Measurements from ENCODE around the gene PCDH9.

PCDH9 gene

DNA sequence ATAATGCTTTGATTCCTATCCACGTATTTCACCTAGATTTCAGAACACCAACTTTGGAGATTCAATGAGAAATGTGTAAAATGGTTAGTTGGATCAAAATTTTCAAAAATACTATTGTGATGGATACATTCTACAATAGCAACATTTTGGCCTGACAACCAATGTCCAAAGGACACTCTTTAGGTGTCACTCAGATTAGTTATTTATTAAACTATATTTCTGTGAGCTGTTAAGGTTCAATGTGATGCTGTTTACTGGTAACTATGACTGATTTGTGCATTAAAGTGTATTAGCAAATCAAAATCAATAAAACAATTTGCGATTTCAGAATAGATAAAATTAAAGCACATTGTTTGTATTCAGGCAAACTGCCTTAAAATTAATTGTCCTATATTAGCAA lies 149.8 kb downstream of the PCDH9 start:
- no peak for DNase-seq (ENCODE audit: low read depth)

DNA sequence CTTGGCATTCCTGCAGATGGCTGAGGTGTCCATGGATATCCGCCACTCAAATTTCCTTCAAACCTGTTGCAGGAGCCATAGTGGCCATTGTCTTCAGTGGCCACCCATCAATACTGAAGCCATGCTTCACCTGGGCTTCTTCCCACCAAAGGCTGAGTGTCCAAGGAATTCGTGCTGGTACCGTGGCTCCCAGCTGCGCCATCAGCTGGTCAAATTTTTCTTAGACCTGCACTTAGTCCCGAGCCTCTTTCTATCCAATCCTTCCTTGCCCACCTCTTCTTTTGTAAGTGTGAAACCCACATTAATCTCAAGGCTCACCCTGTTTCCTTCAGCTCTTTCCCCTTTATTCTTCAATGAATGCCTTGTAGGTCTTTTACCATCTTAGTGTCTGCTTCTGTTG lies 152.1 kb downstream of the PCDH9 start:
- DNase-seq (ENCODE audit: low read depth), result no peak

DNA sequence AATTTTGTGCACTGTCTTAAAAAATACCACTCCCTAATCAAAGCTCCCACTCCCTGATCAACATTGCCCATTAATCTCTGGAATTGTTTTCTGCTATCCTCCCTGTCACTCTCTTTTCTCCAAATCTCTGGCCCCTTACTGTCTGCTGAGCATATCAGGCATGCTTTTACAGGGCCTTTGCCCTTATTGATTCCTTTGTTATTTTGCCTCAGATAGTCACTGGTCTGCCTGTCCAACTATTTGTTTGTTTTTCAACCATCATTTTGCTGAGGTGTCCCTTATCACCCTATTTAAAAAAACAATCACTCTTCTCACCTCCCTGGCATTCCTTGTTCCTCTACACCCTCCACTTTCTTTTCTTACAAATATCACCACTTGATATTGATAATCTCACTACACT lies 153.0 kb downstream of the PCDH9 start:
- no peak for DNase-seq (ENCODE audit: low read depth)

DNA sequence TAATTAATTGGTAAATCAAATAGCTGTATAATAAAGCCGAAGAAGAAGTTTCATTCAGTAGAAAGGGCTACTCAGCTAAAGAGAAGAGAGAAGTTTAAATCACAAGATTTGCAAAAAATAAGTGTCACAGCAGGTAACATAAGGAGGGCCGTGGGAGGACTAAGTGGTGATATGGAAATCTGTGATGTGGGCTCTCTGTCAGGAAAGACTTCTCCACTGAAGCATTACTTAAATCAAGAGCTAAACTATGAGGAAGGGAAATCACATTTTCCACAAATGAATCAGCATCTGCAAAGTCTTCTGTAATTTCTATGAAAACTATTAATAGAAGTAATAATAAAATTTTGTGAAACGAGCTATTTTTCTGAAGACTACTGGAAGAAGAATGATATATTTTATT lies 153.8 kb downstream of the PCDH9 start:
- no peak for DNase-seq (ENCODE audit: low read depth)

DNA sequence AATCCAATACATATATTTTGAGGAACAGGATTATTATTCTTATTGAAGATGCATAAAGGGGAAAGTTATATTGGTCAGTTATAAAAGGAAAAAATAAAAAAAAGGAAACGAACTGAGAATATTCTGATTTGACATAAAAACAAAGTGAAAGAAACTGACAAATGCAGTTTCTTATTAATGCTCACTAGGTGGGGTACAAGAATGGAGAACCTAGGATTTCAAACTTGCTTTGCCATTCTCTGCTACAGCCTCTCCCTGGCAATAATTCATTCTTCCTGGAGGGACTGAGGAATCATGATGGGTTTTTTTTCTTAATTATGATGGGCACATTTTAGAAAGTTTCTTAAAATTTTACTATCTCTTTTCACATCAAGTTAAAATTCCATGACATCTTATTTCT lies 154.9 kb downstream of the PCDH9 start:
- no peak for DNase-seq (ENCODE audit: low read depth)

DNA sequence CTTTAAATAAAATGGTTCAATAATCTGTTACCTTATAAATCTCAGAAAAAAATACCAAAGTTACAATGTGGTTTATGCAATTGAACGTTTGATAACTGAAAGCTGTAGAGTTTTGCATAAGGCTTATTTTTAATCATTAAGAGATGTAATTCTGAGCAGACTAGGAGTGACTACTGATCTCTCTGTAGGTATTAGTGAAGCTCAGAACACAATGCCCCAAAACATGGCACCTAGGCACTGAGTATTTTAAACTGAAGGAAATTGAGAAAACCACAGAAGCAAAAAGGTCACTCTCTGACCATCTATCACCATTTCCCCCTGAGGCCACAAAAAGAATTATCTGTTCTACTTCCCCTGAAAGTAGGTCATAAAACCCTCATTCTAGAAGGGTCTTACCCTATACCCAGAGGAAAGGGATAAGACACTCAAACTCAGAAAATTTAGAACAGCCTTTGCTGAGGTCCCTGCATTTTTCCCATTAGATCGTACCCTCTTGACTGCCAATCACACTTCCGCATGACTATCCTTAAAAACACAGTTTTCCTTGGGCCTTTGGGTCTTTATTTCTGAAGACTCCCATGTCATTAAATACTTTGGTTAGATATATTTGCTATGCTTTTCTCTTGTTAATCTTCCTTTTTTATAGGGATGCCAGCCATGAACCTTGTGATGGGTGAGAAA lies 158.1 kb downstream of the PCDH9 start:
- no peak for DNase-seq (ENCODE audit: low read depth)

DNA sequence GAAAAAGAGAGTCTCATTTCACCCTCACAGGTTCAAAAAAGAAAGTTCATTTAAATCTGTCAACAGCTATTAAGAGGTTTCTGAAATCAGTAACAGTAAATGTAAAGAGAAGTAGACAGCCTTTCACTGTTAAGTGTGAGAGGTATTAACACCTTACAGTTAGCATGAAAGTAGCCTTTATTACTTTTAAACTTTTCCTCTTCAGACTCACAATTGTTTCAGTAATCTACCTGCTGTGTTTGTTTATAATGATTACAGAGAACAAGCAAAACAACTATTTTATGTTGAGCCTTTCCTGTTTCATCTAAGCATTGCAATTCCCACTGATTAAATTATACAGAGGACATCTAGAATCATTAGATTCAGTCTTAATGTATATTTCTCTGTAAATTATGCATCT lies 159.8 kb downstream of the PCDH9 start:
- no peak for DNase-seq (ENCODE audit: low read depth)

DNA sequence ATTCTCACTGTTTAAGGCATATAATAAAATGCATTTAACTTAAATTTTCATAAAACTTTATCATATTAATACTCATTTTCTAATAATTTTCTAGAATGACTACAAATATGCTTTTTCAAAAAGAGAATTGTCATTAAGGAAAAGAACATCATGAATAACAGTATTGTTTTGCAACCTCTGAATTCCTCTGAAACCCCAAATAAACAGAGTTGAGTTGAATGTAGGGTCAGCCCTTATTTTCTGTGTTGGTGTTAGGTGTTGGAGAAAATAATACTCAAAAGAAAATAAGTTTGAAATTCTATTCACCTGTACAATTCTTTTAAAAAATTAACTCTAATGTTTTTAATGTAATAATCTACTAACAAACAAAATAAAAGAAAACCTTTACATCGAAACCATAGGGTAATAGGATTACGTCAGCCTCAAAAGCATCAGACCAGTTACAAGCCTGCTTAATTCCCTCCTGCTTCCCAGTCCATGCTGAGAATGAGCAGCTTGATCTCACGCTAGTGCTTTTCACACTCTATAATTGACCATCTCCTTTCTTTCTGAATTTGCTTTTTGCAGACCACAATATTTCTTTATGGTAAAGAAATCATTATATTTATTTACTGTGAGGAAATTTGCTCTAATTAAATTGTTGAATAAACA lies 160.9 kb downstream of the PCDH9 start:
- DNase-seq (ENCODE audit: low read depth), result no peak

DNA sequence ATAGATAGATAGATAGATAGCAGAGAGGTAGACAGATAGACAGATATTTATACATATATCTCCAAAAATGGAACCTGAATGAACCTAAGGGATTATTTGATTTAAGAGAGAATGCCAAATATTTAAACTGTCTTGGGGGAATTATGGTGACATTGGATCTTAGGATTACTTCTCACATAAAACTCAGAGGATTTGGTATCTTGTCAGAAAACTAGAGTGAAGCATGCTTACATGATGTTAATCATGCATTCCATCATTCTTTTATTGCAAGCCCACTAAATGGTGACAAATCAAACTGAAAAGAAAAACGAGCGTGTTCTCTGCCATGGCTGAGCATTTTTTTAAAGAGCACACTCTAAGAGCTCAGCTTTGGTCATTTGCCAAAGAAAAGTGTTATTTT lies 165.2 kb downstream of the PCDH9 start:
- DNase-seq (ENCODE audit: low read depth), result no peak

DNA sequence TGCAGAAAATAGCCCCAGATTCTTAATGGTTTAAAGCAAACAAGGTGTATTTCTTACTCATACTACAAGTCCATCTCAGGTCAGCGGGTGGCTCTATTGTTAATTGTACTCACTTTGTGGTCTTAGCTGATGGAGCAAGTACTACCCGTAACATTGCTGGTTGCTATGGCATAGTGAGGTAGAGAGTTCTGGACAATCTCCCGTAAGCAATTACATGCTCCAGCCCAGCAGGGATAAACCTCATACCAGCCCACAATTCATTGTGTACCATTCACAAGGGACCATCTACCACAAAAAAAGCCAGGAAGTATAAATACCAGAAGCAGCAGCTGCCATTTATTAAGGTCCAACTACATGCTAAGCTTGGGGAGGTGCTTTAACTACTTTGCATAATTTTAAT lies 167.1 kb downstream of the PCDH9 start:
- DNase-seq (ENCODE audit: low read depth), result no peak

DNA sequence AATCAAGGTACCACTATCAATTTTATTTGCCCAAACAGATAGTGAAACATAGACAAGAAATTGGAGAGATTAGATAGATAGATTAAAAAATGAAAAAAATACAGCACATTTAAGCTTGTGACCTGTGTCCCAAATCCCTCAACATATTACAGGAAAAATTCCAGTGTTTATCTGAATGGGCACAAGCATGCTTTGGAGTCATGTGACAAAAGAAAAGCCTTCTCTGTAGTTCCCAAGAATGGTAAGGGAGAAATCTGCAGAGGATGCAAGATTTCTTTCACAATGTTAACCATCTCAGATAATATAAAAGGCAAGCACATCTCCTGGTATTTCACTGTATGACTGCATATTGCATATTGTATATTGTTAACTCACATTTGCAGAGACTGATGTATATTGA lies 168.0 kb downstream of the PCDH9 start:
- DNase-seq (ENCODE audit: low read depth), result no peak

DNA sequence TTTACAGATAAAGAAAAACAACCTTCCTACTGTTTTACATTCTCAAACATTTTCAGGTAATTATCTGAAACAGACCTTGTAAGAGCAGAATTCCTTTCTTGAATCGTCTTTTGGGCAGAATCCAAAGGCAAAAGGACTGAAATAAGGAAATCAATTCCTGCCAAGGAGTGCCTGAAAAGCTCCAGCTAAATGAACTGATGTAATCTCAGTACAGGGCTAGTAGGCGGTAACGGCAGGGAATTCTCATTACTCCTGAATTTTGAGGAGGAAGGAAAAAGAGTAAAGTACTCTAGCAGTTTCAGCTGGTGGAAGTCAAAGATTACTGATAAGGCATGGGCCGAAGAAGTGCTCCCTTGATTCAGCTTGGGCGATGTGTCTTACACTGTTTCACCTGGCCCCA lies 168.4 kb downstream of the PCDH9 start:
- no peak for DNase-seq (ENCODE audit: low read depth)

DNA sequence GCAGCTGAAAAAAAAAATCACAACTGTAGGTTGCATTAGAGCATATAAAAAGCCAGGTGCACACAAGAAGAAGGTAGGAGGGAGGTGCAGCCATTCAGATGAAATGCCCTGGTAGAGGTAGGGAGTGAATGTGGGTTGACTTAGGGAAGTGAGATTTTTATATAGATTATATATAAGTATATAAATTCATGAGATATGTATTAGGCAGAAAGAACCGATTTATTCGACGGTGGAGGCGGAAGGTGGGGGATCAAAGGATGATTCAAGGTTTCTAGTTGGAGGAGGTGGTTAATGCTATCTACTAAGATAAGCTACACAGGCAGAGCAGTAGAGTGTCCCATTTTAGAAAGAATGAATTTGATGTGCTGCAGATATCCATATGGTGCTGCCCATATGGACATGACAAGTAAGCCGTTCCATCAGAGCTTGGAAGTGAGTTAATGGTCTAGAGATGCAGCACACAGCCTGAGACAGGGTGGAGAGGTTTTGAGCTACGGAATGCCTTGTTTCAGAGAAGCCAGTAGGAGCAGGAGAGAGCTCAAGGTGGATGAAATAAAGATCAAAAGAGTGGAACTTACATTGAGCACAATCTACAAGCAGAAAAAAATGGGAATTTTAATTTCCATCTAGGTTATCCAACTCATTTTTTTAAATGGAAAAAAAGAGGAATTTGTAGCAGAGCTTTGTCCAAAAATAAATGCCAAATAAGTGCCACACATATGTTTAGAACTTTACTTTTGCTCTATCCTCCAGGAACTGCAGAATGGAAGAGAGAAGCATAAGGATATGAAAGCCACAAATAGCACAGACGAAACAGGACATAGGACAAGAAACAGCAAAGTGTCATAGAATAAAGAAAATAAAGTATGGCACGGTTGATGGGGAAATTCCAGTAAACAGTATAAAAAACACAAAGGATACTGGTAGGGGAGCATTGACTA lies 177.3 kb downstream of the PCDH9 start:
- DNase-seq (ENCODE audit: low read depth), result no peak

DNA sequence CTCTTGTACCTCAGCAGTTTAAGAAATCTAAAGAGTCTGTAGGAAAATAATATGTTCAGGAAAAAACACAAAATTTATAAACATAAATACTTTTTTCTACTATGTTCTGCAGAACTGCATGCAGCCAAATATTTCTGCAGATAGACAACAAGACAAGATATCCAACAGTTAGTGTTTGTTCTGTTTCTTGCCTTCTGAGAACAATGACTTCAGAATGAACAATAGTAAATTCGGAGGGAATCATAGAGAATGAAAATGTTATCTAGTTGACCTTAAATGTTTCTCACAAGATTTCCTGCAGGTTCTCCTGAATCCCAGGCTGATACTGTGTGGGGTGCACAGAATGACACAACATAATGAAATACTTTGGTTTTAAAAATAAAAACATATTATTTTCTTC lies 180.4 kb downstream of the PCDH9 start:
- DNase-seq (ENCODE audit: low read depth), result no peak

DNA sequence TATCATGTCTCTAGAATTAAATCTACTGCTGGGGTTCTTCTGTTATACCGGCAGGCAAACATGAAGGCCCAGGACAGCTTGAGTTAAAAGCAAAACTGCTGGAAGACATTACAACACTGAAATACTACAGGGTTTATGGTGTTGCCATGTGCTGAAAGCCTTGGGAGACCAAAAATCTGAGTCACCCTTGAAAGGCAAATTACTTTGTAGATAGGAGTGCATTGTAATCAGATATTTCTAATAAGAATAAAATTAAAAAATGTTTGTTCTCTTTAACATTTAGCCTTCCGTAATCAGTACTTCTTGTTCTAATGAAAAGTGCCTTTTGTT lies 181.3 kb downstream of the PCDH9 start:
- no peak for DNase-seq (ENCODE audit: low read depth)

DNA sequence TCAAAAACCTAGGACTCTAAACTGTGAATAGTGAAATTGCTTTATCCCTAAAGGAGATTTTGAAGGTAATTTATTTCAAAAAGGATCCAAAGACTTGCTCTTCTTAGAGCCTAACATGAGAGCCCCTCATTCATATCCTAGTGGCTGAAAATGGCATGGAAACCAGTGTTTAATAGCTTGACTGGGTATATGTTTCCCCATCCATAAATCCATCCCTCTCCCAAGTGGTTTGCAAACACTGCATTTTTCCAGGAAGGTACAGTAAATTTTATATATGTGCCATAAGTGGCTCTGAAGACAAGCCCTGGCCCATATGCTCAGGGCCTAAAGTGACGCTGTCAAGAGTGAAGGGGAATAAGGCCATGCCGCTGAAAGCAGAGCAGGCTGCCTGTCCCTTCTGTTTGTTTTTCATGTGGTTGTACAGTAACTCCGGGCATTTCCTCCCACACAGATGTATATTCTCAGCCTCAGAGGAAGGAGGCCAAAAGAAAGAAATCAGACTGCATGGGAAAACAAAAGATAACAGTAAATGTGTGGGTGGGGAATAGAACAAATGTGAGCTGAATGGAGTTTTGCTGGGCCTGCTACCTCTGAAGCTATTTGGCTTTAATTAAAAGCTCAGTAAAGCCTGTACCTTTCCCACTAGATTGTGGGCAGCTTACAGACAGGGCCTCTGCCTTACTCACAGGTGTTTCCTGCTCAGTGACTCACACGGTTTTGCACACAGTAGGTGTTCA lies 181.9 kb downstream of the PCDH9 start:
- no peak for DNase-seq (ENCODE audit: low read depth)

DNA sequence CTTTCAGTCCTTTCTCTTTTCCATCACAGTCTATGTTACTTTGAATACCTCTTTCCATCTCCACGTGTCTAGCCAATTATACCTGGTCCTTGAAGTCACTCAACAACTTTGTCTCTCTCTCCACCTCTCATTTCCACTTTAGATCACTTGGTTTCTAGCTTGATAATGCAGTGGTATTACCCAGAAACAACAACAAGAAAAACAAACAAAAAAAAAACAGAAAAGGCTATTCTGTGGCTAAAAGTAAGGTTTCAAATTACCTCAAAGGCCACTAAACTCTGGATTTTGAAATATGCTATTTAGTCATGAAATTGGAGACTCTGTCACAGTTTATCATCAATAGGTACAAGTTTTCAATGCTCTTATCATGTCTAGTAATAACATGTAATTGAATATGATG lies 184.8 kb downstream of the PCDH9 start:
- DNase-seq (ENCODE audit: low read depth), result no peak

DNA sequence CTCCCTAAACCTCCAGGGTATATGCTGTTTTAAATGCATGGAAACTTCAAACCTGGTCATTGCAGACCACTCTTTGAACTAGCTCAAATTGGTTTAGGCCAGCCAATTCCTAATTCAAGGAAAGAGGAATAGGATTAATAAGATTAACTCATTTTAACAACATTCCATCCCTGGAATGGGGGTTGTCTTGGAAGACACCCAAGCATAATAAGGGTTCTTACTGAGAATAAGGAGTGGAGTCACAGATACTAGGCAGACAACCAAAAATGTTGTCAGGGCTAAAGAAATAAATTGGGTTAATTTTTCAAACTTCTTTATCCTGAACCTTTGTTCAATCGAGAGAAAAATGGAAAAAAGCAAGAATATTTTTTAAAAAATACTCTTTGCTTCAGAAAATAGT lies 186.2 kb downstream of the PCDH9 start:
- no peak for DNase-seq (ENCODE audit: low read depth)

DNA sequence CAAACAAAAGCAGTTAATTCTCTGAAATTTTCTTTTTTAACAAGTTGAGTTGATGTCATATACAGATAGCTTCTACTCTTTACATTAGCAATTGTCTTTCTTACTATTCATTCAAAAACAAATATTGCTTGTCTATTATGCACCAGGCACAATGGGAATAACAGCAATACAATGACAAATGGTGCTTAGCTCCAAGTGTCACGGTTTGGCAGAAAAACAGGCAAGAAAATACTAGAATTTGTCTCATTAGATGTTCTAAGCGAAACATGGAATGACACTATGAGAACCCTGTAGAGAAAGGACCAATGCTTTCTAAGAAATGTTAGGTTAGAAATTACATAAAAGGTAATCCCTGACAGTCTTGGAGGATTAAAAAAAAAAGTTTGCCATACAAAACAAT lies 187.6 kb downstream of the PCDH9 start:
- DNase-seq (ENCODE audit: low read depth), result no peak

DNA sequence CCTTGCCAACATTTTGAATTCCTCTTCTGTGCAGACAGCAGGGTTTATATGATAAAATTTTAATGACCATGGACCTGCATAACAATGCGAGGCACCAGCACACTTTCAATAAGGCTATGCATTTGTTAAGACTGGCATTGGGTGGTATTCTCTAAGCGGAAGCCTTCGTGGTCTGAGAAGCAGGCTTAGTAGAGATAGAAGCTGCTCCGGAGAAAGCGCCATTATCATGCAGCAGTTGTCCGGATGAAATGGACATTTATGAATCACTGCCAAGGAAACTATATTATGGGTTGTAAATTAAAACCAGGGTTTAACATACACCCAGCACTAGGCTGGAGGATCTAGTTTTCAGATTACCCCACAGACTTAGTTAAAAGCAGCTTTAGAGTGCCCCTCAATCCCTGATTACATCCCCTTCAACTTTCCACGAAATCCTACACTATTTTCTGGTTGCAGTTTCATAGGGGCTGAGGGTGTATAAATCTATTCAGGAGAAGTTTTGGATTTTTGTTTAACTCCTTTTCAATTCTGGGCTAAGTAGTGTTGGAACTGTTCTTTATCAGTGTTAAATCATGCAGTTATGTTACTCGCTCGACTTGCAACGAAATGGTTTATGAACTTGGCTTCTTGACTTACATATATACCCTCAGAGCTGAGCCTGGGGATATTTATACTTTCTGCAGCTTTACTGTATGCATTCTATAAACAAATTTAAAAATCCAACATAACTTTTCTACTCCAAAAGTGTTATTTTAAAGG lies 193.3 kb downstream of the PCDH9 start:
- DNase-seq (ENCODE audit: low read depth), result no peak

DNA sequence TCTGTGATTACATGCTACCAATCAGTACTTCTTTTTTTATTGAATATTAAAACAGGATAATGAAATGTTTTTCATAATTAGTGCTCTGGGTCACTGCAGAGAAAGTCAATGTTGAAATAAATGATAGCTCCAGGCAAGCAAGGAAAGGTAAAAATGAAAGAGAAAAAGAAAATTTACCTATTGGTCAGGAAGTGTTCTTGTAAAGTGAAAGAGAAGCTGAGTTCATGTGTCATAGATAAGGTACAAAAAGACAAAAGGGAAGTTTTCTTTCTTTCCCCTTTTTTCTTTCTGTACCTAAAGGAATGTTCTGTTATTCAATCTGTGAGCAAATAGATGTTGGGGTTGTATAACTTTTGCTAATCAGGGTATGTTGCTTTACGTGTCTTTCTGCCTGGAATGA lies 197.0 kb downstream of the PCDH9 start:
- DNase-seq (ENCODE audit: low read depth), result no peak
